ENCODE data around the gene ATP11B.
"Not testable (repeated sequence)": the region's sequence is repeated elsewhere in the genome, so short reads cannot be mapped to it uniquely, and the experiment has no call there.

Gene ATP11B

DNA sequence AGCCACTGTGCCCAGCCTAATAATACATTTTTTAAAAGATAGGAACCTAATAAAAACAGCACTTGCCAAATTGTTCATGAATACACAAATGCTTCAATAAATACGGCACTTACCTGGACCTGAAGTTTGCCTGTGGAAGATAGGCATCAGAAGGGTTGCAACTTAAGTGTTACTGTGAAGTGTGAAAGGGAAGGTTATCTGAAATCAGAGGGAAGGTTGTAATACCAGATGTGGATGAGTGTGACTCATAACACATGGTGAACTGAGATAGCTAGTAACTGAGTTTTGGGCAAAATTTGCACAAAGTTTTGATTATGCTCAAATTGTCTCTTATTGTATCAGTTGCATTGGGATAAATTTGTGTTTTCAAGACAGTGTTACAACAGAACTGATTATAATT lies 68.0 kb downstream of the ATP11B start:
- Histone ChIP-seq H3K9me3 (ENCODE audit: control insufficient read depth, low read length) (no peaks in the 10 kb centered on the region), H3K36me3 (ENCODE audit: control insufficient read depth, insufficient read depth, low read length) (no peaks in the 10 kb centered on the region), H3K4me1 (ENCODE audit: control insufficient read depth, insufficient read depth, low read length) (peaks cover 8% of the 10 kb centered on the region), H3K4me3 (ENCODE audit: low read length) (no peak overlapping the region), H3K27me3 (ENCODE audit: control insufficient read depth, insufficient read depth, low read length) (no peaks in the 10 kb centered on the region), H3K9ac (ENCODE audit: low read length) (no peak overlapping the region)

DNA sequence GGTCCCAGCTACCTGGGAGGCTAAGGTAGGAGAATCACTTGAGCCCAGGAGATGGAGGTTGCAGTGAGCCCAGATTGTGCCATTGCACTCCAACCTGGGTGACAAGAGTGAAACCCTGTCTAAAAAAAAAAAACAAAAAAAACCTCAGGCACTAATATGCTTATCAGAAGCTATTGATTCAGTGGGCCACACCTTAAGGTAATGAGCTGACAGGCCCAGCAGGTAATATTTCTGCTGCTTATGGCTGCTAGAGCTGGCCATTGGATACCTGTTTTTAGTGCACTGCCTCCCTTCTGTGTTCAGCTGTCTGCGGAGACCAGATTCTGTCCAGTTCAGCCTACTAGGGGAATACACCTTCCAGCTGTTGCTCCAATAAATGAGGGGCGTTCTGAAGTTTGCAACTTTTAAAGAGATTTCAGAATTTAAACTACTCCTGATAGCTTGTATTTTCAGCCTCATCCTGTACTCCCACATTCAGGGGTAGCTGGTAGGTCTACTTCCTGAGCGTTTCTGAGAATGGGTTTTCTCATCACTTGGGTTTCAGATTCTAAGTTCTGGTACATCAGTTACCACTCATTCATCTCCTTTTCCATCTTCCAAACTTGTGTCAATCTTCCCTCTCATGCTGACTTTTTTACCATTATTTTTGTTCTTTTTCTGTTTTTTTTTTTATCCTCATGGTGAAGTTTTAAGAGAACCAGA lies 69.0 kb downstream of the ATP11B start:
- no peak overlapping the region for H3K9ac ChIP-seq (ENCODE audit: low read length)
- H3K27me3 ChIP-seq (ENCODE audit: control insufficient read depth, insufficient read depth, low read length), result no peaks in the 10 kb centered on the region
- H3K9me3 ChIP-seq (ENCODE audit: control insufficient read depth, low read length), result no peaks in the 10 kb centered on the region
- peaks cover 8% of the 10 kb centered on the region for H3K4me1 ChIP-seq (ENCODE audit: control insufficient read depth, insufficient read depth, low read length)
- no peak overlapping the region for H3K4me3 ChIP-seq (ENCODE audit: low read length)
- H3K36me3 ChIP-seq (ENCODE audit: control insufficient read depth, insufficient read depth, low read length), result no peaks in the 10 kb centered on the region

DNA sequence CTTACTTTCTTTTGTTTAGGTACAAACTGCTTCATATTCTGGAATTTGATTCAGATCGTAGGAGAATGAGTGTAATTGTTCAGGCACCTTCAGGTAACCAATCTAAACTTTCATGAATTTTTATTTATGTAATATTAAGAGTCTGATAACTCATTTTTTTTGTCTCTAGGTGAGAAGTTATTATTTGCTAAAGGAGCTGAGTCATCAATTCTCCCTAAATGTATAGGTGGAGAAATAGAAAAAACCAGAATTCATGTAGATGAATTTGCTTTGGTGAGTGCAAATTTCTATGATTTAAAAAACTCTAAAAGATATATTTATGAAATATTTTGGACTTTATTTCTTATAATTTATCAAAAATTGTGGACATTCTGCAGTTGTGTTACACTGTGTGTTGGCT lies 75.8 kb downstream of the ATP11B start:
- H3K36me3 ChIP-seq (ENCODE audit: control insufficient read depth, insufficient read depth, low read length), result peaks cover 6% of the 10 kb centered on the region
- no peak overlapping the region for H3K9ac ChIP-seq (ENCODE audit: low read length)
- H3K4me3 ChIP-seq (ENCODE audit: low read length), result no peak overlapping the region
- H3K9me3 ChIP-seq (ENCODE audit: control insufficient read depth, low read length), result no peaks in the 10 kb centered on the region
- H3K27me3 ChIP-seq (ENCODE audit: control insufficient read depth, insufficient read depth, low read length), result no peaks in the 10 kb centered on the region
- no peaks in the 10 kb centered on the region for H3K4me1 ChIP-seq (ENCODE audit: control insufficient read depth, insufficient read depth, low read length)

DNA sequence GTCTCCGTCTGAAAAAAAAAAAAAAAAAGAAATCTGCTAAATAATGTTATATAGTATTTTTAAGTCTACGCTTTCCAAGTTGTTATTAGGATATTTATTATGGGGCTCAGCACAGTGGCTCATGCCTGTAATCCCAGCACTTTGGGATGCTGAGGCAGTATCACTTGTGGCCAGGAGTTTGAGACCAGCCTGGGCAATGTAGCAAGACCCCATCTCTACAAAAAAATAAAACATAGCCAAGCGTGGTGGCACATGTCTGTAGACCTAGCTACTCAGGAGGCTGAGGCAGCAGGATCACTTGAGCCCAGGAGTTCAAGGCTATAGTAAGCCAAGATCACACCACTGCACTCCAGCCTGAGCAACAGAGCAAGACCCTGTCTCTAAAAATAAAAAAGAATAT lies 77.6 kb downstream of the ATP11B start:
- not testable (repeated sequence) for H3K9me3 ChIP-seq (ENCODE audit: control insufficient read depth, low read length); H3K4me1 ChIP-seq (ENCODE audit: control insufficient read depth, insufficient read depth, low read length); H3K9ac ChIP-seq (ENCODE audit: low read length); H3K27me3 ChIP-seq (ENCODE audit: control insufficient read depth, insufficient read depth, low read length); H3K4me3 ChIP-seq (ENCODE audit: low read length)
- peaks cover 10% of the 10 kb centered on the region for H3K36me3 ChIP-seq (ENCODE audit: control insufficient read depth, insufficient read depth, low read length)

DNA sequence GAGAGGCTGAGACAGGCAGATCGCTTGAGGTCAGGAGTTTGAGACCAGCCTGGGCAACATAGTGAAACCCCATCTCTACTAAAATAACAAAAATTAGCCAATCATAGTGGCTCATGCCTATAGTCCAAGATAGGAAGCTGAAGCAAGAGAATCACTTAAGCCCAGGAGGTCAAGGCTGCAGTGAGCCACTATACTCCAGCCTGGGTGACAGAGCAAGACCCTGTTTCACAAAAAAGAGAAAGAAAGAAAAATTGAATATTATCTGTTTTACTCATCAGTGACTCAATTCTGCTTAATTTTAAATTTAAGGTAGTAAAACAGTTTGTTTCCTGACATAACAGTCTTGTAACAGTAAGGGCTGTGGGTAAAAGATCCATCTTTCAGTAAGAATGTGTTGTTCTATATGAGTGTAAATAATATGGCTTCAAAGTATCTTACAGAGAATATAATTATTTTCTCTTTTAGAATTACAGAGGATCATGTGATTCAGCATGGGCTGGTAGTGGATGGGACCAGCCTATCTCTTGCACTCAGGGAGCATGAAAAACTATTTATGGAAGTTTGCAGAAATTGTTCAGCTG lies 85.8 kb downstream of the ATP11B start:
- Histone ChIP-seq H3K4me1 (ENCODE audit: control insufficient read depth, insufficient read depth, low read length) (no peaks in the 10 kb centered on the region), H3K9ac (ENCODE audit: low read length) (no peak overlapping the region), H3K27me3 (ENCODE audit: control insufficient read depth, insufficient read depth, low read length) (no peaks in the 10 kb centered on the region), H3K9me3 (ENCODE audit: control insufficient read depth, low read length) (no peaks in the 10 kb centered on the region), H3K36me3 (ENCODE audit: control insufficient read depth, insufficient read depth, low read length) (peaks cover 4% of the 10 kb centered on the region), H3K4me3 (ENCODE audit: low read length) (no peak overlapping the region)

DNA sequence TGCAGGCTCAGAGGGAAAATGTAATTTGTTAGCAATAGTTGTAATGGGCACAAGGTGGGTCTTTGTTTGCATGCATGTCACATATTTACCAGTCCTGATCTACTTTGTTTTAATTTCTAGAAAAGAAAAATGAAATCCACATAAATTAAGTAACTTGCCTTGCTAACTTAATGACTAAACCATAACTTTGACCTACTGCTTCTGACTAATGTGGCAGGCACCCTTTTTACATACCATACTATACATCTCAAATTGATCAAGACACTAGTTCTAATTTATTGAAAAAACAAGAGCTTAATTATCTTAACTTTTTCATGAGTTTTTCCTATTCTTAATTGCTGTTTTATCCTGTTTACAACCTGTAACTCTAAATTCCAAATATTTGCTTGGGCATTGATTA lies 93.2 kb downstream of the ATP11B start:
- H3K4me3 ChIP-seq (ENCODE audit: low read length), result no peak overlapping the region
- H3K9ac ChIP-seq (ENCODE audit: low read length), result no peak overlapping the region
- H3K27me3 ChIP-seq (ENCODE audit: control insufficient read depth, insufficient read depth, low read length), result no peaks in the 10 kb centered on the region
- peaks cover 10% of the 10 kb centered on the region for H3K4me1 ChIP-seq (ENCODE audit: control insufficient read depth, insufficient read depth, low read length)
- H3K9me3 ChIP-seq (ENCODE audit: control insufficient read depth, low read length), result no peaks in the 10 kb centered on the region
- peaks cover 5% of the 10 kb centered on the region for H3K36me3 ChIP-seq (ENCODE audit: control insufficient read depth, insufficient read depth, low read length)

DNA sequence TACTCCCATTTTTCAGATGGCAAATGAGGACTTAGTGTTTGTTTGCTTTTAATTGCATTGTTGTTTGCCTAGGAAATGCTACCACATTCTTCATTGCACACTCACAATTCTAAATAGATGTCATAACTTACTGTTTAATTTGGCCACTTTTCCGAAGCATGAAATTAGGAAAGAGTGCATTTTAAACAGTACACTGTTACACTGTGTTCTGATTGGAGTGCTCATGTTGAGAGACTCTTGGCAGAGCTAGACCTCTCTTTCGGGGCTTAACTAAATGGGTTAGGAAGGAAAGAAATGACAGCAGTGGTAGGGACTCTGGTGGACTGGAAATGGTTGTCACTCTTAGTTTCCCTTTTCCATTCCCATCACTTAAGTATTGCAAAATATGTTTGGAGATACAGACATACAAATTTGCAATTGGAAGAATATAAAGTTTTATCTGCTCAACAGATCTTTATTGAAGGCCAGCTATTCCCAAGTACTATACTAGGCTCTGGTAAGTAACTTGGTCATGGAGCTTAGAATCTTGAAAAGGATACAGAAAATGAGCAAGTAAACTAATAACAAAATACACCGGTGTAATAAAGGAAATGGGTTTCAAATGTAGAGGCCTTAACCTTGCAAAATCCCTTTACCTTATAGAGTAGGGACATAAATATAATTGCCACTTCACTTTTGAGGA lies 96.8 kb downstream of the ATP11B start:
- Histone ChIP-seq H3K36me3 (ENCODE audit: control insufficient read depth, insufficient read depth, low read length) (peaks cover 5% of the 10 kb centered on the region), H3K4me1 (ENCODE audit: control insufficient read depth, insufficient read depth, low read length) (peaks cover 8% of the 10 kb centered on the region), H3K9ac (ENCODE audit: low read length) (no peak overlapping the region), H3K4me3 (ENCODE audit: low read length) (no peak overlapping the region), H3K9me3 (ENCODE audit: control insufficient read depth, low read length) (no peaks in the 10 kb centered on the region), H3K27me3 (ENCODE audit: control insufficient read depth, insufficient read depth, low read length) (no peaks in the 10 kb centered on the region)

DNA sequence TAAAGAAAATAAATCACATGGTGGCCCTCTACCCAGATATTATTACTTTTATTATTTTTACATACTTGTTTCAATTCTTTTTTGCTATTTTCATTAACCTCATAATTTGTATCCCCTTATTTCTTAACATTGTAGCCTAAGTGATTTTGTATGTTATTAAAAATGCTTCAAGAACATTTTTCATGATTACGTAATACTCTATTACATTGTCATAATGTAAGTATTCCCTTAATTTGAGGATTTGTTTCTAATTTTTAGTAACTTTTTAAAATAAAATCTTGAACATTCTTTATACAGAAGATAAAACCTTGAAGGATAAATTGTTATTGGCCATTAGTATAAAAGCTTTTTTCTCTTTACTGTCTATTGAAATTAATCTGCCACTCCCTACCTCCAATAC lies 98.1 kb downstream of the ATP11B start:
- Histone ChIP-seq H3K4me1 (ENCODE audit: control insufficient read depth, insufficient read depth, low read length) (peaks cover 4% of the 10 kb centered on the region), H3K36me3 (ENCODE audit: control insufficient read depth, insufficient read depth, low read length) (peaks cover 5% of the 10 kb centered on the region), H3K27me3 (ENCODE audit: control insufficient read depth, insufficient read depth, low read length) (no peaks in the 10 kb centered on the region), H3K9ac (ENCODE audit: low read length) (no peak overlapping the region), H3K4me3 (ENCODE audit: low read length) (no peak overlapping the region), H3K9me3 (ENCODE audit: control insufficient read depth, low read length) (no peaks in the 10 kb centered on the region)

DNA sequence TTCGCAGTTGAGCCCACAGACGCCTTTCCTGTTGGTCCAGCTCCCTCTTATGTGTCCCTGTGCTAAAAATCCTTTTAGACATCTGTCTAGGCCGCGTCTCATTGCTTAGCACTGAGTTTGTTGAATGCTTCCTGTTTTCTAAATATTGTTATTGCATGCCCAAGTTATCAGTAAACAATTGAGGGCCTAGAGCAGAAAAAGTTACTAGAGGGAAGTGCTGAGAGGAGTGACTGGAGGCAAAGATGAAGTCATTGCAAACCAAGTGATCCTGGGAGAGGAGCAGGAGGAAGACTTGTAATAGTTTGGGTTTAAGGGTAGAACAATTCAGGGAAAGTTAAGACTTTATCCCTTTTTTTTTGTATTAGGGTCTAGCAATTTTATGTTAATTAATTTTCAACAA lies 98.9 kb downstream of the ATP11B start:
- Histone ChIP-seq H3K36me3 (ENCODE audit: control insufficient read depth, insufficient read depth, low read length) (peaks cover 5% of the 10 kb centered on the region), H3K9me3 (ENCODE audit: control insufficient read depth, low read length) (no peaks in the 10 kb centered on the region), H3K4me1 (ENCODE audit: control insufficient read depth, insufficient read depth, low read length) (no peaks in the 10 kb centered on the region), H3K27me3 (ENCODE audit: control insufficient read depth, insufficient read depth, low read length) (no peaks in the 10 kb centered on the region), H3K4me3 (ENCODE audit: low read length) (no peak overlapping the region), H3K9ac (ENCODE audit: low read length) (no peak overlapping the region)

DNA sequence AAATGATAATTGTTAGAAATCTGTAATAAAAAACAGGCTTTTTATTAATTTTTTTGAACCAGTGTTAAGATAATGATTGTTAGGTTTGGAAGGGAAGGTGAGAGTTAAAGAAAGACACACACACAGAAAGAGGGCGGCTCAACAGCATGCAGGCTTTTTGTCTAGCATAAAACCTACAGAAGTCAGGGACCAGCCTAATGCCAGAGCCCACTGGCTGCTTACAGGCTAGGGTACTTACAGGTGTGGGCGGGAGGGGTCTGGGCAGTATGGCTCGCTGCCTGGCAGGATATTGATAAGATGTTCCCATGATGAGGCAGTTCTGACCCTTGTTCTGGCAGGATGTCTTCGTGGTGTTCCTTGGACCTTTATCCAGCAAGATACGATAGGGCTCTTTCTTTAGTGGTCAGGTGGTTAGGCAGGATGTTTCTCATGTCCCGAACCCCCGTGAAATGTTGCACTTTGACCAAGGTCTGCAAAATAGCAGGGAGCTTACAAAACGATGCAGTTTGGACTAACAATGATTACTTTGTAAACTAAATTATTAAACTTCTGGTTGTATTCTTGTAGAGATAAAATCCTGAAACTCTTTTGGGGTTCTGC lies 102.3 kb downstream of the ATP11B start:
- H3K4me1 ChIP-seq (ENCODE audit: control insufficient read depth, insufficient read depth, low read length), result no peaks in the 10 kb centered on the region
- no peaks in the 10 kb centered on the region for H3K27me3 ChIP-seq (ENCODE audit: control insufficient read depth, insufficient read depth, low read length)
- H3K36me3 ChIP-seq (ENCODE audit: control insufficient read depth, insufficient read depth, low read length), result no peaks in the 10 kb centered on the region
- no peak overlapping the region for H3K4me3 ChIP-seq (ENCODE audit: low read length)
- no peak overlapping the region for H3K9ac ChIP-seq (ENCODE audit: low read length)
- H3K9me3 ChIP-seq (ENCODE audit: control insufficient read depth, low read length), result no peaks in the 10 kb centered on the region

DNA sequence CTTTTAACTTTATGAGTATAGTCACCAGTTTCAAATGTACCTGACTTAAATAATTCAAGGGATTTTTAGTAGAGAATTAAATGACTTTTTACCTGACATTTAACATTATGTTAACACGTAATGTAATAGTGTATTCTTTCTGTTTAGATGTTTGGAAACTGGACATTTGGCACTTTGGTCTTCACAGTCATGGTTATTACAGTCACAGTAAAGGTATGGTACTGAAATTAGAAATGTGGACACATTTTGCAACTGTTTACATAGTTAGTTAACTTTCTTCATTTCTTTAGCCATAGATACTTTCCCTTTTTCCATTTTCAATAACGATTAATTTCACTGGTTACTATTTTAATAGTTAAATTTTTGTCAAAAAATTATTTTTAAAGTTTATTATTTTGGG lies 103.2 kb downstream of the ATP11B start:
- Histone ChIP-seq H3K36me3 (ENCODE audit: control insufficient read depth, insufficient read depth, low read length) (no peaks in the 10 kb centered on the region), H3K4me3 (ENCODE audit: low read length) (no peak overlapping the region), H3K27me3 (ENCODE audit: control insufficient read depth, insufficient read depth, low read length) (no peaks in the 10 kb centered on the region), H3K9ac (ENCODE audit: low read length) (no peak overlapping the region), H3K4me1 (ENCODE audit: control insufficient read depth, insufficient read depth, low read length) (no peaks in the 10 kb centered on the region), H3K9me3 (ENCODE audit: control insufficient read depth, low read length) (no peaks in the 10 kb centered on the region)

DNA sequence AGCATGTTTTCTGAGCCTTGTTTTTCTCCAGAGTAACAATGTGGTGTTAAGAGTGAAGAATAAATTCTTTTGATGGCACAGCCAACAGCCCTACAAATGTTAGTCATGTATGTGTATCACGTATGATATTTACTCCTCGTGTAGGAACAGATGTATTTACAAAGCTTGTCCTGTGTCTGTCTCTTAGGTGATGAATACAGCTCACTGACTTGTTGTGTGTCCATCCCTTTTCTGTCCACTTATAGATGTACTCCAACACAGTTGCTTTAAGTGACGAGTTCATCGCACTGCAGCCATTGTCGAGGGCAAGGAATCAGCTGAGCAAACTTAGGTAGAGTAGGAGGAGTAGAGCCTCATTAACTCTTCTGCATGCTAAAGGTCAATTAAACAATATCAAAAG lies 108.9 kb downstream of the ATP11B start:
- Histone ChIP-seq H3K27me3 (ENCODE audit: control insufficient read depth, insufficient read depth, low read length) (no peaks in the 10 kb centered on the region), H3K4me3 (ENCODE audit: low read length) (no peak overlapping the region), H3K36me3 (ENCODE audit: control insufficient read depth, insufficient read depth, low read length) (no peaks in the 10 kb centered on the region), H3K4me1 (ENCODE audit: control insufficient read depth, insufficient read depth, low read length) (no peaks in the 10 kb centered on the region), H3K9ac (ENCODE audit: low read length) (no peak overlapping the region), H3K9me3 (ENCODE audit: control insufficient read depth, low read length) (no peaks in the 10 kb centered on the region)

All from mucosa of stomach (tissue), 1 donor.